ENCODE measurements around the gene RMDN3.

GRCh38 chr15:40694688-40695468 lies 60.2 kb downstream of the RMDN3 start, which contains the start of gene RAD51:
- TF ChIP-seq ZNF274 (IDR thresholded peaks at IDR 0.05; ENCODE audit: low read depth, low read length) (no peak), YY1 (IDR thresholded peaks at IDR 0.05; ENCODE audit: insufficient read depth, insufficient read length) (no peak)
